WTC11 (cell line): ENCODE data around the gene PCDH9.

Source experiments
- CREB1 ChIP-seq: sonication (generic); formaldehyde crosslinking; IDR thresholded peaks from 2 replicates; pipeline ENCODE4 v1.8.0; 2023; ENCODE audit warnings: mild to moderate bottlenecking, missing genetic modification reagents
- HMGA2 ChIP-seq: fragments of 250-450 bp; sonication (Bioruptor Pico); IDR thresholded peaks from 2 replicates; pipeline ENCODE4 v1.4.0; 2021; ENCODE audit warnings: mild to moderate bottlenecking, moderate library complexity
- TEAD1 ChIP-seq: sonication (generic); formaldehyde crosslinking; IDR thresholded peaks from 2 replicates; pipeline ENCODE4 v1.8.0; 2022; ENCODE audit warnings: mild to moderate bottlenecking, missing genetic modification reagents
- ZNF416 ChIP-seq: fragments of 250-450 bp; sonication (Bioruptor Pico); IDR thresholded peaks from 2 replicates; pipeline ENCODE4 v1.9.0; 2021; ENCODE audit warnings: mild to moderate bottlenecking, inconsistent platforms
- TF ChIP-seq, protein P1 (sequence below): sonication (generic); formaldehyde crosslinking; IDR thresholded peaks from 2 replicates; pipeline ENCODE4 v1.8.1; 2023; ENCODE audit warnings: mild to moderate bottlenecking, missing genetic modification reagents, moderate library complexity
- TF ChIP-seq, protein P2 (sequence below): fragments of 200-600 bp; IDR thresholded peaks from 2 replicates; pipeline ENCODE4 v1.8.0; 2022; ENCODE audit warnings: antibody characterized with exemption

DNA sequence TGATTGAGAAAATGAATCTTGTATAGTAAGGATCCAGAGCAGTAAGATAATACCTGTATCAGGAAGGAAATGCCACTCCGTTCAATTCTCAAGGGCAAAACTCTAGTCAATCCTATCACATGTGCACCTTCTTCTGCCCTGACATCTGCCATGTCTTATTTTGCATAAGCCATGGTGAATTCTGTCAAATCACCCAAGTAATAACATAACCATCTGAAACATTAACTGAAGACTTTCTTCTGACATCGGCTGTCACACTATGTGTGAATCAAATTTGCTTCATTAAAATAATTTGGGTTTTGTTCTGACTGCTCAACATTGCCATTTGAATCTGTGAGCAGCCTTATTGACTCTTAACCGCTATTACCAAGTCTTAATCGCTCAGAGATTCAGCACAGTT is 91.2 kb downstream of the PCDH9 start:
- TF ChIP-seq, protein P1, sequence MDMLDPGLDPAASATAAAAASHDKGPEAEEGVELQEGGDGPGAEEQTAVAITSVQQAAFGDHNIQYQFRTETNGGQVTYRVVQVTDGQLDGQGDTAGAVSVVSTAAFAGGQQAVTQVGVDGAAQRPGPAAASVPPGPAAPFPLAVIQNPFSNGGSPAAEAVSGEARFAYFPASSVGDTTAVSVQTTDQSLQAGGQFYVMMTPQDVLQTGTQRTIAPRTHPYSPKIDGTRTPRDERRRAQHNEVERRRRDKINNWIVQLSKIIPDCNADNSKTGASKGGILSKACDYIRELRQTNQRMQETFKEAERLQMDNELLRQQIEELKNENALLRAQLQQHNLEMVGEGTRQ (CRISPR knock-in tag), result no peak
- TF ChIP-seq, protein P2, sequence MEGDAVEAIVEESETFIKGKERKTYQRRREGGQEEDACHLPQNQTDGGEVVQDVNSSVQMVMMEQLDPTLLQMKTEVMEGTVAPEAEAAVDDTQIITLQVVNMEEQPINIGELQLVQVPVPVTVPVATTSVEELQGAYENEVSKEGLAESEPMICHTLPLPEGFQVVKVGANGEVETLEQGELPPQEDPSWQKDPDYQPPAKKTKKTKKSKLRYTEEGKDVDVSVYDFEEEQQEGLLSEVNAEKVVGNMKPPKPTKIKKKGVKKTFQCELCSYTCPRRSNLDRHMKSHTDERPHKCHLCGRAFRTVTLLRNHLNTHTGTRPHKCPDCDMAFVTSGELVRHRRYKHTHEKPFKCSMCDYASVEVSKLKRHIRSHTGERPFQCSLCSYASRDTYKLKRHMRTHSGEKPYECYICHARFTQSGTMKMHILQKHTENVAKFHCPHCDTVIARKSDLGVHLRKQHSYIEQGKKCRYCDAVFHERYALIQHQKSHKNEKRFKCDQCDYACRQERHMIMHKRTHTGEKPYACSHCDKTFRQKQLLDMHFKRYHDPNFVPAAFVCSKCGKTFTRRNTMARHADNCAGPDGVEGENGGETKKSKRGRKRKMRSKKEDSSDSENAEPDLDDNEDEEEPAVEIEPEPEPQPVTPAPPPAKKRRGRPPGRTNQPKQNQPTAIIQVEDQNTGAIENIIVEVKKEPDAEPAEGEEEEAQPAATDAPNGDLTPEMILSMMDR, result no peak
- TF ChIP-seq CREB1 (no peak), HMGA2 (CRISPR knock-in tag) (no peak), TEAD1 (no peak), ZNF416 (CRISPR knock-in tag) (no peak)
